GM12801 (cell line): ENCODE measurements around the gene YBEY.

Experiments
- CTCF ChIP-seq: IDR thresholded peaks from one replicate; pipeline ENCODE4 v1.5.1; 2011; ENCODE audit warnings: control low read depth; ENCODE audit not compliant: insufficient read length; ENCODE audit errors: extremely low read depth

The YBEY gene

GRCh38 chr21:46254208-46254975, 31.8 kb upstream of the YBEY start:
- TF ChIP-seq CTCF: no peak

GRCh38 chr21:46255166-46255565, 31.0 kb upstream of the YBEY start:
- no peak for TF ChIP-seq CTCF

GRCh38 chr21:46255758-46256337, 30.3 kb upstream of the YBEY start:
- TF ChIP-seq CTCF: no peak

GRCh38 chr21:46256501-46256994, 29.6 kb upstream of the YBEY start:
- TF ChIP-seq CTCF: no peak

- TF ChIP-seq CTCF: no peak
Measured at GRCh38 chr21:46264046-46264689, 22.0 kb upstream of the YBEY start.

- TF ChIP-seq CTCF: no peak
Measured at GRCh38 chr21:46264690-46265144, 21.4 kb upstream of the YBEY start.

- TF ChIP-seq CTCF: no peak
Measured at GRCh38 chr21:46265736-46266525, 20.2 kb upstream of the YBEY start.
